Germinal center (tissue), 1 donor: ENCODE data around the gene UTP3.
"Not testable (repeated sequence)": the region's sequence is repeated elsewhere in the genome, so short reads cannot be mapped to it uniquely, and the experiment has no call there.

Experiments used
- DNase-seq: peaks from one replicate; pipeline ENCODE4 v3.0.0; 2012; ENCODE audit warnings: mixed read lengths, low spot score

UTP3 gene

GRCh38 chr4:70718811-70719604 lies 30.7 kb downstream of the UTP3 start:
- DNase-seq: no peak

DNA sequence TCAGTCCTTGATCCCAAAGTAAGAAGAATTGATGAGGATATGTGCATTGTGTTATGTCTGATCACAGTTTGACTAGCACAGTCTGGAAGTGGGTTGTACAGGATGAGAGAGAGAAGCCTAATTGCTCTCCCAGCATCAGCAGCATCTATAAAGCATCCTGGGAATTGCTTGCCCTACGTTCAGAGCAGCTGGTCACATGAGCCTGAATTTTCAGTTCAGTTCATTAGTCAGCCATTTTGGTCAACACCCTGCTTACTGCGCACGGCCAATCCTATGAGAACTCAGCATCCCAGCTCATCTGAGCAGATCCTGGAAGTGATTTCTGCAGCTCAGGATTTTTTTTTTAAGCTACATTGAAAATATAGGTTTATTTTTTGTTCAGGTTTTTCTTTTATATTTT lies 33.4 kb downstream of the UTP3 start, which contains the start of gene RUFY3:
TSS of gene RUFY3 (plus strand) at position 218 of the 400 bp plus-strand sequence. CDS start 610 bp downstream, outside the sequence.
- no peak for DNase-seq

- DNase-seq: no peak
Measured at GRCh38 chr4:70722199-70722791, 34.0 kb downstream of the UTP3 start.

DNA sequence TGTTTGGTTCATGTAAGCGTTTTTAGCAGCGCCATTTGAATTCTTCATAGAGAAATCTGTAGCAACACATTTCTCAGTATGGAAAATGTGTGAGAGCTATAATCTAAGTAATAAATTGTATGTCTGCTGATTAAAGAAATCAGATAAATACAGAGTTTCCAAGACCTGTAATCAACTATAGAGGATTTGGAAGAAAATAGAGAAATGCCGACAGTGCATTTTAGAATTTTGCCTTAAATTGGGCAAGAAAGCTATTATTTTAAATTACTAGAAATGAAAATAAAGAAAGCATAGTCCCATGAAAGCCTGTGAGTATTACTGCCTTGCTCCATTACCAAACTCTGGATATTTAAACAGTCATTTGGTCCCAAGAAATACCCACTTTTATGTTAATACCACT lies 36.1 kb downstream of the UTP3 start:
- no peak for DNase-seq

GRCh38 chr4:70725633-70726032 lies 37.3 kb downstream of the UTP3 start:
- no peak for DNase-seq

- not testable (repeated sequence) for DNase-seq
Measured at GRCh38 chr4:70726515-70726914, 38.2 kb downstream of the UTP3 start.

GRCh38 chr4:70728091-70728490 lies 39.8 kb downstream of the UTP3 start:
- no peak for DNase-seq

- DNase-seq: not testable (repeated sequence)
Measured at GRCh38 chr4:70732878-70733277, 44.5 kb downstream of the UTP3 start.

DNA sequence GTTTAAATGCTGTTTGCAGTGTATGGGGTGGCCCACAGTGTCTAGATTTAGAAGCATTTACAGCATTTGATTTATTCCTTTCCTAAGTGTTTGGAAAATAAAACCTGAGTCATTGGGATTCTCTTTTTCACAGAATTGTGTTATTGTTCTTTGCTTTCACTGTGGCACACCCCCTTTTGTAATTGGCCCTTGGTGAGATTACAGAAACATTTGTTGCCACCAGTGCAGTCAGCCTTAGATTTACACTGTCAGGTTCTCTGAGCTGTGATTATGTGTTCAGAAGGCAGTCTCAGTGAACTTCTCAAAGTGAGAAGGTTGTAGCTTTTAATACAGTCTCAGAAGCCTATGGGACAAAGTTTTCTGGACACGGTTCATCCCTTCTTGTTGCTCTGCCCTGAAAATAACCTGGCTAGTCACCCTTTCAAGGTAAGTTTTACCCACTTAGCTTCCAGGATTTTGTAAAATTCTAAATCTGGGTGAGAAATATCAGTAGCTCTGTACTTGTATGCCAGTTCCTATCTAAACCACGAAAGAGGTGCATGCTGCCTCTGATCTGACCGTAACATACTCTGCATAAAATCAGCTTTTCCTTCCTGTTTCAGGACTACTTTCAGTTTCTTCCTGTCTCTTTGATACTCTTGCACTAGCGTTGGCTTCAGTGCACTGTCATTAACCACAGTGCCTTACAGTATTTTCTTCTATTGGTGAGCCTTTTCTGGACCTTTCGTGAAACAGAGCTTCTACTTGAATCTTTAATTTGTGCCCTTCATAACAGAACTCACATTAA lies 46.0 kb downstream of the UTP3 start:
- DNase-seq: peak; percentile 76

DNA sequence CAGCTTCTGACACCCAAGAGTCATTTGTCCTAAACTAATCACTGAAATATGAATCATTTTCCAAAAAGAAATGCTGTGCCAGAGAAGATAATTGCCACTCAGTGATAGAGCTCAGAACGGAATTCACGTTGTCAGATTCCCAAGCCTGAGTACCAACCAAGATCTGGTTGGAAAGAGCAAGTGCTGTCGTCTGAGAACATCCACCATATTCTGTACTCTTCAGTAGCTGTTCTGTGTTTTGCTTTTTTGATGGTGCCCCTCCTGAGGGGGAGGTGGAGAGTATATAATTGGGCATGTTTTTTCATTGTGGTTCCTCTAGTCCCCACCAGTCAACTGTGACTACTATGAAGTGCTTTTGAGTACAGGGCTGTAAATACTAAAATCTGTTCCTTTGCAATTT lies 46.6 kb downstream of the UTP3 start:
- DNase-seq: no peak

DNA sequence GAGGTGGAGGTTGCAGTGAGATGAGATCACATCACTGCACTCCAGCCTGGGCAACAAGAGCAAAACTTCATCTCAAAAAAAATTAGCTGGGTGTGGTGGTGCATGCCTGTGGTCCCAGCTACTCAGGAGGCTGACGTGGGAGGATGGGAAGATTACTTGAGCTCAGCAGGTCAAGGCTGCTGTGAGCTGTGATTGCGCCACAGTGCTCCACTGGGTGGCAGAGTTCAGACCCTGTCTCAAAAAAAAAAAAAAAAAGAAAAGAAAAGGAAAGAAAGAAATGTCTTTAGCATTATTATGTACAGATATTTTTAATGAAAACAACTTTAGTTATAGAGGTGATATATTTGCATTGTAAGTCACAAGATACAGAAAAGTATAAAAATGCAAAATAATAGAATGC lies 47.6 kb downstream of the UTP3 start:
- DNase-seq: not testable (repeated sequence)

DNA sequence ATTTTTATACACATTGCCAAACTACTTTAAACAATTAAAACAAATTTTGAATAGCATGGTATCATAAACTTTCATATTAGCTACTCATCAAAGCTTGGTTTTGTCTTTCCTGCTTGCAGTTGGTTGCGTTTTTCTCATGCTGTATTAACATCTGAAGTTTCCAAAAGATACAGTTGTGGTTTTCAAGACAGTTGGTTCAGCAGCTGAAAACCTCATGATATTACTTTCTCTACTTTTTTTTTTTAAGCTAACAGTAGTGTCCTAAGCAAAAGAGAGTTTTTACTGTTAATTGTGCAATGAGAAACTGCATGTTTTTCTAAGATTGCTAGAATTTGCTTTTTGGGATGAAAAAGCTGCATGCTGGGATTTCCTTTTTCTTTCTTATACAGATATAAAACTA lies 48.7 kb downstream of the UTP3 start:
- DNase-seq: no peak

GRCh38 chr4:70737409-70737808 lies 49.1 kb downstream of the UTP3 start:
- DNase-seq: no peak

GRCh38 chr4:70739496-70740337 lies 51.4 kb downstream of the UTP3 start:
- no peak for DNase-seq
